Endometrial microvascular endothelial cells (primary cell): ENCODE results near the gene MS4A12. TPM values are rescaled to one million over a fixed set of nuclear protein-coding genes. Genes with fewer than 3 reads are reported as not detected.
"Not testable (repeated sequence)": the region's sequence is repeated elsewhere in the genome, so short reads cannot be mapped to it uniquely, and the experiment has no call there.

Source experiments
- in situ Hi-C: cut with HindIII; loops from 2 replicates; pipeline ENCODE4 v1.10.0; 2017; ENCODE audit warnings: low sequenced_read_pairs, low pct_unique_long_range_greater_than_20kb; ENCODE audit errors: inconsistent ontology term
- total RNA-seq: library from RNA; depleted of rRNA; stranded (reverse); fragments of >200 nt; gene quantifications from one replicate; pipeline ENCODE4 v1.2.3, GENCODE V29; 2015; ENCODE audit errors: inconsistent ontology term

MS4A12 gene
- total RNA-seq, 1 donor from 2014 or later = not detected

DNA sequence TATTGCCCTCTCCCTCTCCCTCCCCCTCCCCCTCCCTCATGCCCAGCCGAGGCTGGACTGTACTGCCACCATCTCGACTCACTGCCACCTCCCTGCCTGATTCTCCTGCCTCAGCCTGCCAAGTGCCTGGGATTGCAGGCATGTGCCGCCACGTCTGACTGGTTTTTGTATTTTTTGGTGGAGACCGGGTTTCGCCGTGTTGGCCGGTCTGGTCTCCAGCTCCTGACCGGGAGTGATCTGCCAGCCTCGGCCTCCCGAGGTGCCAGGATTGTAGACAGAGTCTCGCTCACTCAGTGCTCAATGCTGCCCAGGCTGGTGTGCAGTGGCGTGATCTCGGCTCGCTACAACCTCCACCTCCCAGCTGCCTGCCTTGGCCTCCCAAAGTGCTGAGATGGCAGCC, 17.0 kb downstream of the MS4A12 start:
- in situ Hi-C loops = not testable (repeated sequence)

DNA sequence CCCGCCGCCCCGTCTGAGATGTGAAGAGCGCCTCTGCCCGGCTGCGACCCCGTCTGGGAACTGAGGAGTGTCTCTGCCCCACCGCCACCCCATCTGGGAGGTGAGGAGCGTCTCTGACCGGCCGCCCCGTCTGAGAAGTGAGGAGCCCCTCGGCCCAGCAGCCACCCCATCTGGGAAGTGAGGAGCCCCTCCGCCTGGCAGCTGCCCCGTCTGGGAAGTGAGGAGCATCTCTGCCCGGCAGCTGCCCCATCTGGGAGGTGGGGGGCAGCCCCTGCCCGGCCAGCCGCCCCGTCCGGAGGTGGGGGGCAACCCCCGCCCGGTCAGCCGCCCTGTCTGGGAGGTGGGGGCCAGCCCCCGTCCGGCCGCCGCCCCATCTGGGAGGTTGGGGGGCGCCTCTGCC, 17.6 kb downstream of the MS4A12 start:
- in situ Hi-C loops = not testable (repeated sequence)

DNA sequence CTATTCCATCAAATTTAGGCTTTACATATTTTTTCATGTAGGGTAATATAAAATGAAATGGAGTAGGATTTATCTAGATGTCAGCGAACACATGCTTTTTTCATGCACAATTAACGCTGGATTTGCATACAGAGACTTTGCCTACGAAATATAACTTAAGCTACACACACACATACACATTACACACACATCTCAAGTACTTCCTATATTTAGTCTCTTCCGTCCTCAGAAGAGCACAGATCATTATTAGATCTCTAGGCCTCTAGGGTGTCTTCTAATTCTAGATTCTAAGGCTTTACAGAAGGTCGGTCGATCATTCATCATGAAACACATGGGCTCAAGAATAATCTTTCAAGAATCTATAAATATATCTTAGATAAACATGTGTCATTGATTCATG, 18.8 kb downstream of the MS4A12 start:
- in situ Hi-C loops = no loop called here

DNA sequence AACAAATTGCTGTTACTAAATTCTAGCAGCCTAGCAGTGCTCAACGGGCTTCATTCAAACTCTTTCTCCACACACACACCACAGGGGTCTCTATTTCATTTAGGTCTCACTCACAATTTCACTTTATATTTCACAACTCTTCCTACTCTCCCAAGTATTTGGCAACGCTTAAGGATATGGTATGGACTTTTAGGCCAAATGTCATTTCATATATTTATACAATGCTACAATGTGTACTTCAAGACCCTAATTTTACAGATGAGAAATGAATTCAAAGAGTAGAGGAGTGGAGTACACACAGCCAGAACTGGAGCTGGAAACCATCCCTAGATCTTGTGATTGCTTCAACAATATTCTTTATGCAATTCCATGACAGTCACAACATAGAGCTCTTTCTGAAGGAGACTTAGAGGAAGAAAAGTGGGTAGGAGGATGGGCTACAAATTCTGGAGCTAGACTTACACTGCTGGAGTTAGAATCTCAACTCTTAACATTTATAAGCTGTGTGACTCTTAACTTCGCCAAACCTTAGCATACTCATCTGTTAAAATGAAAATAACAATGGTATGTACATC, 20.2 kb downstream of the MS4A12 start:
- in situ Hi-C loops = no loop called here

DNA sequence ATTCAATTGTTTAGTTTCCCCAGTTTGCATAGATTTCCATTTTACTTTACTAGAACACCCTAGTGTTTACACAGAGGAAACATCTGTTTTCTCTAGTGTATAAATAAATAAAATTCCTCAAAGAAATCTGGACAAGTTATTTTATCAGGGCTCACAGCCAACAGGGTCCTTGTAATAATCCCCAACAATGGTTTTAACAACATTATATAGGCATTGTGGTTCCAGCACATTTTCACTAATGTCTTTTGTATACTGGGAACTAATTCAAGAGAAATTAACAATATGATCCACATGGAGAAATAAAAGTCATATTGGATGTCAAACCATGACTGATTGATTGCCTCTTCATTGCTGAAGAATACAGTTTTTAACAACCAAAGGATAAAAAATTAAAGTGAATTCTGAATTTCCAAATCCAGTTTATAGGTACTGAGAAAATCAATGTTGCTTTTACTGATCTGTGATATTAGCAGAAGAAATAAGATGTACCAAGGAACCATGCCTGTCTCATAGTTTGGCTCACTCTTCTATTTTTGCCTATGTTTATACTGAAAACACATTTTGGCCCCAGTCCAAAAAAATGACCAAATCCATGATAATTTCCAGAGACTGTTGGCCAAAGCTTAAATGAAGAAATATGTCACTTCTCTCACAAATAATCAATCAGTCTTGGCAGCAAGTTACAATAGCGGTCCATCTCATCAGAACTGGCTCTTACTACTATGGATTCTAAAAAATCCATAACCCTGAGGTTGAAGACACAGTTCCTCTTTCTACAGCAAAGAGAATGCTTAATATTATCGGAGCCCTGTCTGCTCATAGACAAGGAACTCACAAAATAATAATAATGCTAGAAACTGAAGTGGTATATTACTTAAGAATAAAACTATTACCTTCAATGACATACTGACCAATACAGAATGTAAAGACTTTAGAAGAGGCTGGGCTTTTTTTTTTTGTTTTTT, 21.2 kb downstream of the MS4A12 start:
- in situ Hi-C loops = no loop called here

DNA sequence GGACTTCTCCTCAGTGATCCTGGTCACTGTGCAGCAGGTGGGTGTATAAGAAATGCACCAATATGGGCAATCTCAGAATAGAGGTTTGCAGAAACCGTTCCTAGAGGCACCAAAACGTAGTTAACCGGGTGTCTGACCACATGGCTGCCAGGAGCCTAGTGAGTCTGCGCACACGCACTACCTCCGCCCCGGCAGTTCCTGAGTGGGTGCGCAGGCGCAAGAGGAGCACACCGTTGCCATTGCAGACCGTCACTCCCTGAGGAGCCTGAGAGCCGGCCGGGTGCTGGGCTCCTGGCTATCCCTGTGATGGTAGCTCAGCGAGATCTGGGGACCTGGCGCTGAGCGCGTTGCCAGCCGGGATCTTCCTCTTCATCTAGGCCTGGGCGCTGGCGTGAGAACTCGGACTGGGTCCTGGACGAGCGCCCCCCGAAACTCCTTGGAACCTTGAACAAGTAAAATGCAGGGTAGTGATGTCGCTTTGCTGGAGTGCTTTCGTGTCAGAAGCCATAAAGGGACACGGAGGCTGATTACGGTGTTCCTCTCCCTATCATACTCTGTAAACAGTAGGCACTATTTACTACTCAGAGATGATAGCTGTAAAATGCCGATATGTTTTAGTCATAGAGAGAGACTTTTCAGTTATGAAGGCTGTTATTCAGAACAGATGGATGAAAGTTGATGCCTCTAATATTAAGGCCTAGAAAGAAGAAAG, 22.7 kb downstream of the MS4A12 start, which contains the start of gene MS4A13:
Gene MS4A13, plus strand, starts transcription at position 249 of the 712 bp plus-strand sequence. CDS start 2,692 bp downstream, outside the sequence.
- in situ Hi-C loops = no loop called here

DNA sequence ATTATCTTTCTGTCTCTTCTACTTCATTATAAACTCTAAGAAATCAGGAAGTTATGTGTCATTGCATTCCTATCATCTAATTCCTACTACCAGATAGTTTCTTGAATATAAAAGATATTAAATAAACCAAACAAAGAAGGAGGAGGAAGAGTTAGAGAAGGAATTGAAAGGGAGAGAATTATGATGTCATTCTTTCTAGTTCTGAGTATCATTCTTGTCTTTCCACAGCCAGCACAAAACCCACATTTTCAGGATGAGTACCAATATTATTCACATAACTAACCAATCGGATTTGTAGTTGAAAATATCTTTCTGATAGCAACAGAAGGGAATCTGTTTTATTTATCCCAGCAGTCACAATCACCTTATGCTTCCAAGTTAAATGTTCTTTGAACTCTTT, 35.9 kb downstream of the MS4A12 start:
- in situ Hi-C loops = no loop called here

DNA sequence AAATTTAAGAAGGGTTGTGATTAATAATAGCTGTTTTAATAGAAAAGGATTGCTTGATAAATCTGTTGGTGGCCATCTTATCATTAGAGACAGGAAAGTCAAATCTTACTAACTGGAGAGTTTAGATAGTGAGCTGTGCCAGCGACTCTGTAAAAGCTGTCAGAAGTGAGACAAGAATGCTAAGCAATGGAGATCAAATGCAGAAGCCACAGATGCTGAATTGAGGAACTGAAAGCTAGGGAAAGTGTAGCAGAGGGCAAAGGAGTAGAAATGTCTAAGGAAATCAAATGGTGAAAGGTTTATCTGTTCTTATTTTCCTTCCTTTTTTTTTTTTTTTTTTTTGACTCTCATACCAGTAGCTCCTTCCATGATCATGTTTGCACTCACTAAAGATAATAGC, 36.4 kb downstream of the MS4A12 start:
- in situ Hi-C loops = no loop called here

DNA sequence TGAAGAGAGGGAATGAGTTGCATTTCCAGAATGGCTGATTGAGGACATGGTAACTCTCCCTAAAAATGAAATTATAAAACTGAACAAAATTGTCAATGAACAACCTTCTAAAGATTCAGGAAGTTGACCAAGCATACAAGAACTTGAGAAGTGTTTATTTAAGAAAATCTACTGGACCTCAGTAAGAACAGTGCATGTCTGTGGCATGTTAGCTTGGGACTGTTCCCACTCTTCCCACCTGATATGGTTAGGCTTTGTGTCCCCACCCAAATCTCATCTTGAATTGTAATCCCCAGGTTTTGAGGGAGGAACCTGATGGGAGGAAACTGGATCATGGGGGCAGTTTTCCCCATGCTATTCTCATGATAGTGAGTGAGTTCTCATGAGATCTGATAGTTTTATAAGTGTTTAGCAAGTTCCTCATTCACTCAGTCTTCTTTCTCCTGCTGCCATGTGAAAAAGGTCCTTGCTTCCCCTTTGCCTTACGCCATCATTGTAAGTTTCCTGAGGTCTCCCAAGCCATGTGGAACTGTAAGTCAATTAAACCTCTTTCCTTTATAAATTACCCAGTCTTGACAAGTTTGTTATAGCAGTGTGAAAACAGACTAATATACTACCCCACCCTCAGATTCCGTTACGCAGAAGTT, 38.0 kb downstream of the MS4A12 start:
- in situ Hi-C loops = no loop called here

DNA sequence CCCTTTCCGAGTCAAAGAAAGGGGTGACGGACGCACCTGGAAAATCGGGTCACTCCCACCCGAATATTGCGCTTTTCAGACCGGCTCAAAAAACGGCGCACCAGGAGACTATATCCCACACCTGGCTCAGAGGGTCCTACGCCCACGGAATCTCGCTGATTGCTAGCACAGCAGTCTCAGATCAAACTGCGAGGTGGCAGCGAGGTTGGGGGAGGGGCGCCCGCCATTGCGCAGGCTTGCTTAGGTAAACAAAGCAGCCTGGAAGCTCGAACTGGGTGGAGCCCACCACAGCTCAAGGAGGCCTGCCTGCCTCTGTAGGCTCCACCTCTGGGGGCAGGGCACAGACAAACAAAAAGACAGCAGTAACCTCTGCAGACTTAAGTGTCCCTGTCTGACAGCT, 39.8 kb downstream of the MS4A12 start:
- in situ Hi-C loops = not testable (repeated sequence)

DNA sequence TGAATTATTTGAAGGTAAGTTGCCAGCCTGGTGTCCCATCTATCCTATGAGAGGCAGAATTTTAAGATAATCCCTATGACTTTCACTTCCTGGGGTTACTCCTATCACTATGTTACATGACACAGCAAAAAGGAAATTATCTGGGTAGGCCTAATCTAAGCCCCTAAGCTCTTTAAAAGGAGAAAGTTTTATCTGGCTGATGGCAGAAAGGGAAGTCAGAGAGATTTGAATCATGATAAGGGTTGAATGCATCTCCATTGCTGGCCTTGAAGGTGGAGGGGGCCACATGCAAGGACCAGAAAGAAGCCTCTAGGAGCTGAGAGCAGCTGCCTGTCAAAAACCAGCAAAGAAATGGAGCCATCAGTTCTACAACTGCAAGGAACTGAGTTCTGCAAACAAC, 46.0 kb downstream of the MS4A12 start:
- in situ Hi-C loops = not testable (repeated sequence)

DNA sequence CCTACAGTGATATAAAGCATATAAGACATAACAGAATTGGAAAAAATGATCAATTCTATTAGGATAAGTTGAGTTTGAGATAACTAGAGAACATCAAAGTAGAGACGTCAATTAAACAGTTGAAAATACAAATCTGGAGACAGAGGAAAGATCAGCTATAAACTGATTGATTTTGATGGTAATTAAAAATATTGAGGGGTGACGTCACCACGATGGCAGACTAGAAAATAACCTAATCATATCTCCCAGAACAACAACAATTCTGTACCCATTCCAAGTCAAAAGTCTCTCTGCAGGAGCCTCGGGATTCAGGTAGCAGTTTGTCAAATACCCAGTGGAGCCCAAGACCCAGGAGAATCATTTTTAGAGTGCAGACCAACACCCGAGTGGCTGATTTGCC, 51.5 kb downstream of the MS4A12 start:
- in situ Hi-C loops = no loop called here

Other genes with a start within 250 kb of the MS4A12 start
- not detected for gene MS4A4E, start 249.6 kb upstream of the MS4A12 start, total RNA-seq
- not detected for gene MS4A4A, start 212.1 kb upstream of the MS4A12 start, total RNA-seq
- not detected for gene MS4A6E, start 165.5 kb upstream of the MS4A12 start, total RNA-seq
- gene MS4A7, start 114.2 kb upstream of the MS4A12 start, total RNA-seq = not detected
- gene MS4A14, start 96.3 kb upstream of the MS4A12 start, total RNA-seq = not detected
- gene MS4A5, start 63.2 kb upstream of the MS4A12 start, total RNA-seq = not detected
- not detected for gene MS4A1, start 36.9 kb upstream of the MS4A12 start, total RNA-seq
- gene MS4A13, start 22.6 kb downstream of the MS4A12 start, total RNA-seq = not detected
- not detected for gene MS4A8, start 206.8 kb downstream of the MS4A12 start, total RNA-seq
- gene MS4A18, start 231.9 kb downstream of the MS4A12 start, total RNA-seq = not detected